Suprapubic skin (tissue), 4 donors: Measurements from ENCODE around the gene KCNG4.
"Not testable (repeated sequence)": the region's sequence is repeated elsewhere in the genome, so short reads cannot be mapped to it uniquely, and the experiment has no call there.

Experiments used
- CTCF ChIP-seq, 2 donors: fragments of 200-600 bp in 1 of 2; fragments of 450-650 bp in 1 of 2; sonication (generic) in 1 of 2; IDR thresholded peaks; one replicate each; pipeline ENCODE4 v1.5.1; 2016 to 2019; ENCODE audit warnings: antibody characterized with exemption in 2 of 2, mild to moderate bottlenecking in 1 of 2, moderate library complexity in 1 of 2
- EP300 ChIP-seq: sonication (generic); formaldehyde crosslinking; IDR thresholded peaks from one replicate; pipeline ENCODE4 v1.6.1; 2017; ENCODE audit warnings: antibody characterized with exemption
- POLR2A ChIP-seq, 2 donors: fragments of 450-650 bp; IDR thresholded peaks; one replicate each; pipeline ENCODE4 v1.6.1; 2017; ENCODE audit warnings: antibody characterized with exemption in 2 of 2, mild to moderate bottlenecking in 2 of 2, moderate library complexity in 2 of 2
- POLR2AphosphoS5 ChIP-seq, 3 donors: sonication (generic); formaldehyde crosslinking; IDR thresholded peaks; one replicate each; pipeline ENCODE4 v1.6.1; 2017; ENCODE audit warnings: antibody characterized with exemption in 3 of 3

GRCh38 chr16:84204551-84204950 lies 35.3 kb downstream of the KCNG4 start:
- not testable (repeated sequence) for TF ChIP-seq CTCF (IDR thresholded peaks at IDR 0.05); EP300; POLR2A (IDR thresholded peaks at IDR 0.05); POLR2AphosphoS5 (IDR thresholded peaks at IDR 0.05)
